ENCODE data around the gene B4GALNT1.

The B4GALNT1 gene

GRCh38 chr12:57610554-57611107 lies 22.4 kb downstream of the B4GALNT1 start:
- no peak for TF ChIP-seq CTCF (IDR thresholded peaks at IDR 0.05; ENCODE audit: extremely low read depth, missing control alignments)
- peak; percentile 55 for DNase-seq (ENCODE audit: low spot score)

DNA sequence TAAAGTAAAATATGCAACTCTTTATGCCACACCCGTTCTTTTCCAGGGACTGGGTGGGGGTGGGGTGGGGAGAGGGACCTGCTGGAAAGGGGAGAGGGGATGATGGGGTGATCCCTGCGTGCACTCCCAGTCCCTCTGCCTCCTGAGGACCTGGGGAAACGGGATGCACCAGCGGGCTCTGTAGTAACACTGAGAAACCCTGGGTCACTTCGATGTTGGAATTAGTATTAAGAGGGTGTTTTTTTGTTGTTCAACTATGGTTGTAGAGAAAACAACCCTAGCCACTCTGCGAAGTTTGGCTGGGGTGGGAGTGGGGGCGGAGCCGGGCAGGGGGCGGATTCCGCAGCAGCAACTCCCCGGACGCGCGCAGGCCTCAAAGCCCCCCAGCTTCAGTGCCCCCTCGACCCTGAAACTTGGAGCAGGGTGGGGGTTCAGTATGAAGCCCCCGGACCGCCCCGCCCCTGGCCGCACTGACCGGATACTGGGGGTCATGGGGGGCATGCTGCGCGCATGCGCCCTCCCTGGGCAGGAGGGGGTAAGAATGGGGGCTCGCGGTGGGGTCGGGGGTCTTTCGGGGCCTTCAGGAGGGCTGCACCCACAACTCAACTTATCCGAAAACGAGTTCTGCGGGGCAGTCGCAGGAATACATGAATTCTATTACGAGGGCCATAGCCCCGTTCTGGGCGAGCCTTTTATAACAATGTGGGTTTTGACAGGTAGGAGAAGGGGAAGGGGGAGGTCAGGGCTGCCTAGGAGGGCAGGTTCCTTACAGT lies 23.0 kb downstream of the B4GALNT1 start:
- no peak for DNase-seq (ENCODE audit: low spot score)
- no peak for TF ChIP-seq CTCF (IDR thresholded peaks at IDR 0.05; ENCODE audit: extremely low read depth, missing control alignments)

- no peak for TF ChIP-seq CTCF (IDR thresholded peaks at IDR 0.05; ENCODE audit: extremely low read depth, missing control alignments)
- DNase-seq (ENCODE audit: low spot score), result peak; percentile 16
Observed at GRCh38 chr12:57609101-57609780, 23.8 kb downstream of the B4GALNT1 start.

DNA sequence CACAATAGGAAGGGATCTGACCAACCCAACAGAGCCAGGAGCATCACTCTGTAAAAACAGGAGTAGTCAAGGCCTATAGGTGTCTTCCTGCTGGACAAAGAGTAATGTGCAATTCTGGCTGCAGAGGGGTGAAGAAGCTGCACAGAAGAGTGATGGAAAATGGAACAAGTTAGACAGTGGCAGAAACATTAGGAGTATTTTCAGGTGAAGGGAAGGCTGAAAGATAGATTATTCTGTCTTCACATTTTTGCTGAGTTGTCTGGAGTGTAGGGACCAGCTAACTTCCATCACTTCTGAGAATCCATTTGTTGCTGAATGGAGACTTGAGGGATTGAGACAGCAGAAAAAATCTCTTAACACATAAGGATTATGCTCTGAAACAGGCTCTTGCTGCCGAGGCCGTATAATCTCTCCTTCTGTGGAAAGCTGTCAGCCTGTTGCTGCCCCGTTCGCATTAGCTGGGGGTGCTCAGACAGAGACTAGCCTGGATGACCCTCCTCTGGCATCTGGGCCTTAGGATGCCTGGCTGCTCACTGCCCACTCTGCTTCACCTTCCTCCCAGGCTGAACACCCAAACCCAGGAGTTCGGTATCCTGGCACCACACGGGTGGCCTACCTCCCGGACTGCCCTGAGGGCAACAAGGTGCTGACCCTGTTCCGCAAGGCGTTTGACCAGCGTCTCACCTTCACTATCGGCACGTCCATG lies 24.9 kb downstream of the B4GALNT1 start:
- no peak for TF ChIP-seq CTCF (IDR thresholded peaks at IDR 0.05; ENCODE audit: extremely low read depth, missing control alignments)
- DNase-seq (ENCODE audit: low spot score), result no peak

- TF ChIP-seq CTCF (IDR thresholded peaks at IDR 0.05; ENCODE audit: extremely low read depth, missing control alignments), result no peak
- no peak for DNase-seq (ENCODE audit: low spot score)
Observed at GRCh38 chr12:57606821-57607220, 26.2 kb downstream of the B4GALNT1 start.

DNA sequence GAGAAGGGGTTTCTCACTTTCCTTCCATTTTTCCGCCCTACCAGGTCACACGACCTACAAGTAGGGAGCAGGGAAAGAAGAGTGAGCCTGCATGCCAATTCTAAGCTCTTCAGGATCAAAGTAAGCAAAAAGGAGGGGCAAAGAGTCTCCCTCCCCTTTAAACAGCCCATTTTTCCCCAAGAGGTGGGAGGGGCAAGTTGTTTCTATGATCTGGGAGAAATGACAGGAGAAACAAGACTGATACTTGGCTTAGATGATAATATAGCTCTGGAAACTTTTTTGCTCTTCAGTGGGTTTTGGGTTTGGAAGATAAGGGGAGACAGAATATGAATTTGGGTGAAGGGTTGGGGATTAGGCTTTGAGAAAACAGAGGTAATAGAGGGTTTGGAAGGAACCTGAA lies 26.6 kb downstream of the B4GALNT1 start:
- no peak for DNase-seq (ENCODE audit: low spot score)
- no peak for TF ChIP-seq CTCF (IDR thresholded peaks at IDR 0.05; ENCODE audit: extremely low read depth, missing control alignments)
